HFF-Myc (cell line): ENCODE measurements around the gene RAD54L.

ENCODE experiments used
- DNase-seq: peaks from one replicate; pipeline ENCODE4 v3.0.0-alpha.2; 2011; ENCODE audit warnings: low read depth; ENCODE audit errors: extremely low read depth
- H3K4me3 ChIP-seq: replicated peaks from 2 replicates; pipeline ENCODE4 v1.5.1; 2011; ENCODE audit warnings: low read depth, mild to moderate bottlenecking, control low read depth, low read length
- TF ChIP-seq, protein P1 (sequence below): IDR thresholded peaks from 2 replicates; pipeline ENCODE4 v1.5.1; 2012; ENCODE audit warnings: mild to moderate bottlenecking, low read depth, low read length, control low read depth; ENCODE audit errors: missing control alignments

RAD54L gene

DNA sequence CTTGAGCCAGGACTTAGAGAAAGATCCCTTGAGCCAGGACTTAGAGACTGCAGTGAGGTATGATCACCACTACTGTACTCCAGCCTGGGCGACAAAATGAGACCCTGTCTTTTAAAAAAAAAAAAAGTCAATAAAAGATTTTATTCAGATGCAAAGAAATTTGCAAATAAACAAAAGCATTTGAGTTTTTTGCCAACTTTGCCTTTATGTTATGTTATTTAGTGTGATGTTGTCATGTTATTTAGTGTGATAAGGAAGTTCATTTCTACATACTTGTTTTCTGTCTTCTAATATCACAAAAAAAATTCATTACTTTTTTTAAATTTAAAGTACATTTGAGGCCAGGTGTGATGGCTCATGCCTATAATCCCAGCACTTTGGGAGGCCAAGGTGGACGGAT is 9.0 kb downstream of the RAD54L start:
- H3K4me3 ChIP-seq, result no peak overlapping the region
- DNase-seq, result no peak
- TF ChIP-seq, protein P1, sequence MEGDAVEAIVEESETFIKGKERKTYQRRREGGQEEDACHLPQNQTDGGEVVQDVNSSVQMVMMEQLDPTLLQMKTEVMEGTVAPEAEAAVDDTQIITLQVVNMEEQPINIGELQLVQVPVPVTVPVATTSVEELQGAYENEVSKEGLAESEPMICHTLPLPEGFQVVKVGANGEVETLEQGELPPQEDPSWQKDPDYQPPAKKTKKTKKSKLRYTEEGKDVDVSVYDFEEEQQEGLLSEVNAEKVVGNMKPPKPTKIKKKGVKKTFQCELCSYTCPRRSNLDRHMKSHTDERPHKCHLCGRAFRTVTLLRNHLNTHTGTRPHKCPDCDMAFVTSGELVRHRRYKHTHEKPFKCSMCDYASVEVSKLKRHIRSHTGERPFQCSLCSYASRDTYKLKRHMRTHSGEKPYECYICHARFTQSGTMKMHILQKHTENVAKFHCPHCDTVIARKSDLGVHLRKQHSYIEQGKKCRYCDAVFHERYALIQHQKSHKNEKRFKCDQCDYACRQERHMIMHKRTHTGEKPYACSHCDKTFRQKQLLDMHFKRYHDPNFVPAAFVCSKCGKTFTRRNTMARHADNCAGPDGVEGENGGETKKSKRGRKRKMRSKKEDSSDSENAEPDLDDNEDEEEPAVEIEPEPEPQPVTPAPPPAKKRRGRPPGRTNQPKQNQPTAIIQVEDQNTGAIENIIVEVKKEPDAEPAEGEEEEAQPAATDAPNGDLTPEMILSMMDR, result no peak

DNA sequence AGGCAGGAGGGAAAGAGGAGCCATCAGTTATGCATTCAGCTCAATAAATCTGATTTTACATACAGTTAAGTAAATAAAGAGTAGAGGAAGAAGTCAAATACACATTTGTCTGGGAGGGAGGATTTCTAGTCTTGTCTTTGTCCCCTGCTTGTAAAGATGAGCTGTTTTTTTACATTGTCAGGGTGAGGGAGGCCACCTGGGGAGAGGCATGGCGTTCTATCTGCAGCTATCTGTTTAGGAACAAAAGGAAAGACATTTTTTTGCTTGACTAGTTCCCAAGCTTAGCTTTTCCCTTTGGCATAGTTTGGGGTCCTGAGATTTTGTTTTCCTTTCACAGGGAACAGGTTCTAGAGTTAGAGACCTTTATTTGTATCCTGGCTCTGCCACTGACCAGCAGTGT is 14.9 kb downstream of the RAD54L start:
- TF ChIP-seq, protein P1, result no peak
- no peak for DNase-seq
- no peak overlapping the region for H3K4me3 ChIP-seq

DNA sequence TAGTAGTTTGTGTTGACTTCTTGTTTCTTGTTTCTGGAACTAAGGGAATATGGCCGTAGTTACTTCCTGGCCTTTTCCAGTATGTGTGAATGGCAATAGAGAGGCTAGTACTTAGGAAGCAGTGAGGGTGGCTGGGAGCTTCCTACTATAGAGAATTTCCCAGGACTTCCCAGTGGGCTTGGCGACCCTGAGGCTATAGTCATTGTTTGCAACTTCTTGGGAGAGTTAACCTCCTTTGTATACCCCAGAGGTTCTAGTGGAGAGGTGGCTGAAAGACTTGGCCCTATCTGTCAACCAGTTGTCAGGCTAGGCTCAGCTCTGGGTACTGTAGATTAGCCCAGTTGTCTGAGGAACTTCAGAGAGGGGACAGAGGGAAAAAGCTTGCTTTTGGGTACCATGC is 15.6 kb downstream of the RAD54L start:
- TF ChIP-seq, protein P1, result no peak
- no peak overlapping the region for H3K4me3 ChIP-seq

DNA sequence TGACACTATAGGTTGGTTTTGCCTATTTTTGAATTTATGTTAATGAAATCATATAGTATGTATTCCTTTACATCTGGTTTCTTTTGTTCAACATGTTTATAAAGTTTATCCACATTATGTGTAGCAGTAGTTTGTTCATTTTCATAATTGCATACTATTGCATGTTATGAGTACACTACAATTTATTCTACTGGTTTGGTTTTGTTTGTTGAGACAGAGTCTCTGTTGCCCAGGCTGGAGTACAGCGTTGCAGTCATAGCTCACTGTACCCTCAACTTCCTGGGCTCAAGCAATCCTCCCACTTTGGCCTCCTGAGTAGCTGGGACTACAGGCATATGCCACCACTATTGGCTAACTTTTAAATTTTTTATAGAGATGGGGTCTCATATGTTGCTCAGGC is 21.0 kb downstream of the RAD54L start:
- no peak for DNase-seq
- no peak overlapping the region for H3K4me3 ChIP-seq
- TF ChIP-seq, protein P1, result no peak

More for the DNA sequence above, 15.6 kb downstream of the RAD54L start:
- DNase-seq, result no peak

DNA sequence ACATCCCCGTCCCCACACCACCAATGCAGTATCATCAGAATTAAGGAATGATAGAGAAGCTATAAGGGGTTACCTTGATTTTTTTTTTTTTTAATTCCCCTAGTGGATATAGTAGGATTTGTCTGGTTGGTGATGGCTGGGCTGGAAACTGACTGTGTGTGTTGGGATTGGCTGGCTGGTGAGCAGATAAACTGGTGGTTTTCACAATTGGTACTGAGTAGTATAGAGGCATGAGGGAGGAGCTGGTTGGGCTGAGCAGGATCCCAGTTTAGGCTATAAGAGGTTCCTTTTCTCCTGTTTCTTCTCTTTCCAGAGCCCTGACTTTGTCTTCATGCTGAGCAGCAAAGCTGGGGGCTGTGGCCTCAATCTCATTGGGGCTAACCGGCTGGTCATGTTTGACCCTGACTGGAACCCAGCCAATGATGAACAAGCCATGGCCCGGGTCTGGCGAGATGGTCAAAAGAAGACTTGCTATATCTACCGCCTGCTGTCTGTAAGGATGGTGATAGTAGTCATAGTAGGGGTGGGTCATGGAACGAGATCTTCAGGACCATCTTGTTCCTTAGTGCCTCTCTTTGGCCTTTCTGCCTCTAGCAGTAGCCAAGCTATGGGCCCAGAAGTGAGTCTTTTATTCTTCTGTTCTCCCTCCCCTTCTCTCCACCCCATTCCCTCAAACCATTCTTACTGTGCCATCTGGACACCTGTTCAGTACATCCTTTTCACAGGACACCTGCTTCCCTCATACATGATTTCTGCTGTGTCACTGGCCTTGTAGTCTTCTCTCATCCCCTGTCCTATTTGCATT is 26.9 kb downstream of the RAD54L start:
- DNase-seq, result no peak

DNA sequence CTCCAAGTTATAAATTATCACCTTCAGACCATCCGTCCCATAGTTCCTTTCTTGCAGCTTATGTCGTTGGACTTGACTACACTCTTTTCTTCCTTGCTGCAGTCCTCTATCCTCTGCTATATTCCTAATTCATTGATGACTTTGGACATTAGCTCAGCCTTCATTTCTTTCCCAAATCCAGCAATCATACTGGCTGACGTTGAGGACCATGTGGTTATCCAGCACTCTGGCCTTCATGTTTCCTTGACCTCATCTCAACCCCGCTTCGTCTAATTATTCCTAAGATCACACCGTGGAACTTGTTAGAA is 27.4 kb downstream of the RAD54L start:
- no peak for DNase-seq
- TF ChIP-seq, protein P1, result no peak
- no peak overlapping the region for H3K4me3 ChIP-seq

More for the DNA sequence above, 26.9 kb downstream of the RAD54L start:
- TF ChIP-seq, protein P1, result no peak
- H3K4me3 ChIP-seq, result no peak overlapping the region
